Fibroblast of lung (primary cell): ENCODE data around the gene HIF1AN. TPM values are rescaled to one million over a fixed set of nuclear protein-coding genes. Genes with fewer than 3 reads are reported as not detected.

Source experiments
- DNase-seq, 2 donors: peaks; one replicate each; pipeline versions ENCODE4 v3.0.0 to v3.0.0-alpha.2; 2010; ENCODE audit warnings: low read depth in 2 of 2
- H2AFZ ChIP-seq: 2 replicates; pipeline ENCODE4 v1.5.1; 2012; ENCODE audit warnings: low read length, control low read depth, inconsistent platforms
- H3K27ac ChIP-seq: 2 replicates; pipeline ENCODE4 v1.5.1; 2011; ENCODE audit warnings: low read length, control low read depth; ENCODE audit not compliant: insufficient read depth
- H3K27me3 ChIP-seq: 2 replicates; pipeline ENCODE4 v1.5.1; 2011; ENCODE audit warnings: mild to moderate bottlenecking, low read length; ENCODE audit not compliant: control insufficient read depth, insufficient read depth
- H3K36me3 ChIP-seq: 2 replicates; pipeline ENCODE4 v1.5.1; 2011; ENCODE audit warnings: low read length; ENCODE audit not compliant: control insufficient read depth, insufficient read depth
- H3K4me1 ChIP-seq: 2 replicates; pipeline ENCODE4 v1.5.1; 2011; ENCODE audit warnings: low read length; ENCODE audit not compliant: control insufficient read depth, insufficient read depth; ENCODE audit errors: extremely low read depth
- H3K4me2 ChIP-seq: 2 replicates; pipeline ENCODE4 v1.5.1; 2011; ENCODE audit warnings: low read length, control low read depth; ENCODE audit not compliant: insufficient read depth; ENCODE audit errors: extremely low read depth
- H3K4me3 ChIP-seq, 4 experiments: fragments of 200-600 bp in 1 of 4; sonication (generic) in 1 of 4; replicated peaks in 1 of 4; 2 replicates each; pipeline ENCODE4 v1.5.1; 2011 to 2016; ENCODE audit warnings: low read length in 4 of 4, low read depth in 3 of 4, mild to moderate bottlenecking in 3 of 4, control low read depth in 2 of 4, inconsistent platforms in 1 of 4, mixed read lengths in 1 of 4; ENCODE audit not compliant: insufficient read depth in 1 of 4; ENCODE audit errors: control extremely low read depth in 1 of 4
- H3K79me2 ChIP-seq: 2 replicates; pipeline ENCODE4 v1.5.1; 2012; ENCODE audit warnings: mild to moderate bottlenecking, low read length, inconsistent platforms; ENCODE audit not compliant: control insufficient read depth, insufficient read depth
- H3K9ac ChIP-seq: 2 replicates; pipeline ENCODE4 v1.5.1; 2011; ENCODE audit warnings: mild to moderate bottlenecking, low read length, control low read depth; ENCODE audit not compliant: insufficient read depth
- H3K9me3 ChIP-seq: 2 replicates; pipeline ENCODE4 v1.5.1; 2012; ENCODE audit warnings: low read depth, low read length; ENCODE audit not compliant: control insufficient read depth, insufficient read depth
- H4K20me1 ChIP-seq: 2 replicates; pipeline ENCODE4 v1.5.1; 2011; ENCODE audit warnings: low read length; ENCODE audit not compliant: control insufficient read depth, insufficient read depth; ENCODE audit errors: extremely low read depth
- CTCF ChIP-seq, 2 donors: IDR thresholded peaks in 1 of 2; conservative IDR thresholded peaks in 1 of 2; 1 replicate in 1 of 2; 2 replicates in 1 of 2; pipeline ENCODE4 v1.5.1; 2011 to 2012; ENCODE audit warnings: low read length in 2 of 2, control low read depth in 1 of 2, inconsistent platforms in 1 of 2, low read depth in 1 of 2, mild to moderate bottlenecking in 1 of 2
- EZH2 ChIP-seq: IDR thresholded peaks from 2 replicates; pipeline ENCODE4 v1.5.1; 2012; ENCODE audit warnings: low read length, control low read depth, mild to moderate bottlenecking; ENCODE audit errors: missing control alignments
- polyA plus RNA-seq, 2 donors: library from polyadenylated mRNA; depleted of rRNA in 1 of 2; stranded (reverse) in 1 of 2; unstranded in 1 of 2; fragments of >200 nt; gene quantifications; 2 replicates each; pipeline ENCODE4 v1.2.1, GENCODE V29; 2011 to 2012; ENCODE audit warnings: missing spikeins in 1 of 2
- total RNA-seq: library from RNA; depleted of rRNA; stranded (reverse); fragments of >200 nt; gene quantifications from 2 replicates; pipeline ENCODE4 v1.2.1, GENCODE V29; 2014

The HIF1AN gene
- total and polyA plus RNA-seq, 2 donors (not counting 1 experiment from before 2014, with no cell fraction given), result 14.2 to 26.6 TPM

- Histone ChIP-seq H3K4me1 (no peaks in the 10 kb centered on the region), H3K27me3 (no peaks in the 10 kb centered on the region), H2AFZ (no peak overlapping the region), H3K79me2 (no peaks in the 10 kb centered on the region), H3K27ac (no peak overlapping the region), H3K36me3 (peaks cover 2% of the 10 kb centered on the region), H3K4me3 (no peak overlapping the region), H3K4me2 (no peak overlapping the region), H4K20me1 (no peaks in the 10 kb centered on the region), H3K9ac (no peak overlapping the region), H3K9me3 (no peaks in the 10 kb centered on the region)
- TF ChIP-seq EZH2 (no peak), CTCF (conservative IDR thresholded peaks at IDR 0.05 in 1 of 2, IDR thresholded peaks at IDR 0.05 in 1 of 2; ENCODE audit: low read depth in 1 of 2, low read length in 2 of 2) (no peak)
- no peak for DNase-seq
Measured at GRCh38 chr10:100554902-100555301, 19.2 kb downstream of the HIF1AN start.

- TF ChIP-seq EZH2 (no peak), CTCF (conservative IDR thresholded peaks at IDR 0.05 in 1 of 2, IDR thresholded peaks at IDR 0.05 in 1 of 2; ENCODE audit: low read depth in 1 of 2, low read length in 2 of 2) (no peak)
Measured at GRCh38 chr10:100560248-100560647, 24.5 kb downstream of the HIF1AN start.

GRCh38 chr10:100561005-100561404 is 25.3 kb downstream of the HIF1AN start:
- H4K20me1 ChIP-seq, result no peaks in the 10 kb centered on the region
- peaks cover 18% of the 10 kb centered on the region for H3K27me3 ChIP-seq
- no peak overlapping the region for H3K9ac ChIP-seq
- no peaks in the 10 kb centered on the region for H3K4me1 ChIP-seq
- no peak overlapping the region for H3K4me3 ChIP-seq
- no peak overlapping the region for H2AFZ ChIP-seq
- H3K79me2 ChIP-seq, result no peaks in the 10 kb centered on the region
- no peak overlapping the region for H3K4me2 ChIP-seq
- no peak for TF ChIP-seq CTCF (conservative IDR thresholded peaks at IDR 0.05 in 1 of 2, IDR thresholded peaks at IDR 0.05 in 1 of 2; ENCODE audit: low read depth in 1 of 2, low read length in 2 of 2)
- no peak for TF ChIP-seq EZH2
- H3K9me3 ChIP-seq, result no peaks in the 10 kb centered on the region
- H3K36me3 ChIP-seq, result peaks cover 2% of the 10 kb centered on the region
- no peak overlapping the region for H3K27ac ChIP-seq
- no peak for DNase-seq

More at GRCh38 chr10:100560248-100560647, 24.5 kb downstream of the HIF1AN start:
- H4K20me1 ChIP-seq, result no peaks in the 10 kb centered on the region
- no peak overlapping the region for H3K4me3 ChIP-seq
- no peaks in the 10 kb centered on the region for H3K79me2 ChIP-seq
- H2AFZ ChIP-seq, result no peak overlapping the region
- H3K4me1 ChIP-seq, result no peaks in the 10 kb centered on the region
- peaks cover 16% of the 10 kb centered on the region for H3K27me3 ChIP-seq
- no peak overlapping the region for H3K4me2 ChIP-seq
- no peak overlapping the region for H3K27ac ChIP-seq
- no peak for DNase-seq
- no peaks in the 10 kb centered on the region for H3K9me3 ChIP-seq
- peaks cover 2% of the 10 kb centered on the region for H3K36me3 ChIP-seq
- H3K9ac ChIP-seq, result no peak overlapping the region
